ENCODE results near the gene CST6. TPM values are rescaled to one million over a fixed set of nuclear protein-coding genes. Genes with fewer than 3 reads are reported as not detected.
A peak's percentile ranks its signal among the peaks of the same experiment; 100 is the strongest.

The CST6 gene
- total RNA-seq, 1 donor from 2014 or later, result 11.0 TPM

DNA sequence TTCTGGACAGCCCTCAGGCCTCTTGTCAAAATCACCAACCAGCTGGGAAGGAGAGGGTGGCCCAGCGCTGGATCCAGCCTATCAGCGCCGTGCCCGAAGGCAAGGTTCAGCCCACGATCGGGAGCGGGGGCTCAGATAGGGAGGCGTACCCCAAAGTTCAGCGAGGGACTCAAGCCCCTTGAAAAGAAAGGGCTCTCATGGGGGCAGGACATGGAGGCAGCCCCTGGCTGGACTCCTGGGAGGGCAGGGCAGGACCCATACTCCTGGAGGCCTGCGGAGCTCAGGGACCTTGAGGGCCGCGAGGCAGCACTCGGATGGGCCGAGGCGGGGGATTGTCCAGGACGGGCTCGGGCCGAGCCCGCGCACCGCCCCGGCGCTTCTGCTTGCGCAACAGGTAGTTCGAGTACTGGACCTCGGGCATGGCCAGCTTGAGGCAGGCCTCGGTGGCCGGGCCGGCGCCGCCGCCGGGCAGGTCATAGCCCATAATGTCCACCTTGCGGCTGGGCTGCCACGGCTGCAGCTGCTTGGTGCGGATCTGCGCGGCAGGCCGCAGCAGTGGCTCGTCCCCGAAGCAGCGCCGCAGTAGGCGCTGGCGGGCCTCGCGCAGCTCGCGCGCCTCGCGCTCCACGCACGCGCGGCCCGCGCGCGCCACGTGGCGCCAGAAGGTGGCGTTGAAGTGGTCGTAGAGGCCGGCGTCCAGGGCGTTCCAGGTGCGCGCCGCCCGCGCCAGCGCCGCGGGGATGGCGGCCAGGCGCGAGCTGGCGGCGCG is 30.6 kb downstream of the CST6 start:
- Histone ChIP-seq H3K4me1 (no peaks in the 10 kb centered on the region), H3K4me3 (no peak overlapping the region), H3K27me3 (ENCODE audit: low read depth) (peaks cover 4% of the 10 kb centered on the region), H3K36me3 (no peaks in the 10 kb centered on the region), H3K9me3 (no peaks in the 10 kb centered on the region), H3K27ac (no peak overlapping the region)
- intact Hi-C loops (cut with DNase I), result no loop called here
- no peak for DNase-seq
- no peak for ATAC-seq
- TF ChIP-seq, protein P1, sequence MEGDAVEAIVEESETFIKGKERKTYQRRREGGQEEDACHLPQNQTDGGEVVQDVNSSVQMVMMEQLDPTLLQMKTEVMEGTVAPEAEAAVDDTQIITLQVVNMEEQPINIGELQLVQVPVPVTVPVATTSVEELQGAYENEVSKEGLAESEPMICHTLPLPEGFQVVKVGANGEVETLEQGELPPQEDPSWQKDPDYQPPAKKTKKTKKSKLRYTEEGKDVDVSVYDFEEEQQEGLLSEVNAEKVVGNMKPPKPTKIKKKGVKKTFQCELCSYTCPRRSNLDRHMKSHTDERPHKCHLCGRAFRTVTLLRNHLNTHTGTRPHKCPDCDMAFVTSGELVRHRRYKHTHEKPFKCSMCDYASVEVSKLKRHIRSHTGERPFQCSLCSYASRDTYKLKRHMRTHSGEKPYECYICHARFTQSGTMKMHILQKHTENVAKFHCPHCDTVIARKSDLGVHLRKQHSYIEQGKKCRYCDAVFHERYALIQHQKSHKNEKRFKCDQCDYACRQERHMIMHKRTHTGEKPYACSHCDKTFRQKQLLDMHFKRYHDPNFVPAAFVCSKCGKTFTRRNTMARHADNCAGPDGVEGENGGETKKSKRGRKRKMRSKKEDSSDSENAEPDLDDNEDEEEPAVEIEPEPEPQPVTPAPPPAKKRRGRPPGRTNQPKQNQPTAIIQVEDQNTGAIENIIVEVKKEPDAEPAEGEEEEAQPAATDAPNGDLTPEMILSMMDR (IDR thresholded peaks at IDR 0.05), result no peak

DNA sequence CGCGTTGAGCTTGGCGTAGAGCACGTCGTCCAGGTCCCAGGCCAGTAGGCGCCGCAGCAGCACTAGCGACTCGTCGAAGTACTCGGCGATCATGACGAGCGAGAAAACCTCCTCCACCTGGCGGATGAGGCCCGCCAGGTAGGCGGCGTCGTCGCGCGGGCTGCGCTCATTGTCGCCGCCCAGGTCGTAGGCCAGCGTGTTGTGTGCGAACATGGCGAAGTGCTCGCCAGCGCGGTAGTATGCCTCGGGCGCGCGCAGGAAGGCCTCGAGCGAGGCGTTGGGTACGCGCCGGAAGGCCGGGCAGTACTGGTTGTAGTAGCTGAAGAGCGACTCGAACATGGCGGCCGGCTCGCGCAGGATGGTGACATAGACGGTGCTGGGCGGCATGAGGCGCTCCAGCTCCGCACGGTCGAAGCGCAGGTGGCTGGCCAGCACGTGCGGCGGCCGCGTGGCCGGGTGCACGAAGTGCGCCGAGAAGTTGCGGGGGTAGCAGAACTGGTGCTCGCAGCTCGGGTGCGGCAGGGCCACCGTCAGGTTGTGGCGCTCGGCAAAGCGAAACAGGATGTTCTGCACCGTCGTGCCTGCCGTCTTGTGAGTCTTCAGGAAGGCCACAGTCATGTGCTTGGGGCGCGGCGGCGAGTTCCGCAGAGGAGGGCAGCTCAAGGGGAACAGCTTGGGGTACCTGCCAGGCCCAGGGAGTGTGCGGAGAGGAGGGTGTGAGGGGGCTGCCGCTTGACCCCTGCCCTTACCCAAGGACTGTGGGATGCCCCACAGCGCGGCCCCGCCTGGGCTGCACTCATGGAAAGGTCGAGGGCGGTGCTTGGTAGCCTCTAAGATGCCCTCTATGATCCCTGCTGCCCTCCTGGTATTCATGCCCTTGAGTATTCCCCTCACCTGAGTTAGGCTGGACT is 31.4 kb downstream of the CST6 start:
- no peak for ATAC-seq
- intact Hi-C loops (cut with DNase I), result no loop called here
- Histone ChIP-seq H3K27me3 (ENCODE audit: low read depth) (peaks cover 11% of the 10 kb centered on the region), H3K9me3 (no peaks in the 10 kb centered on the region), H3K27ac (no peak overlapping the region), H3K4me1 (no peaks in the 10 kb centered on the region), H3K4me3 (no peak overlapping the region), H3K36me3 (no peaks in the 10 kb centered on the region)
- DNase-seq, result no peak
- TF ChIP-seq, protein P1 (IDR thresholded peaks at IDR 0.05), result no peak

DNA sequence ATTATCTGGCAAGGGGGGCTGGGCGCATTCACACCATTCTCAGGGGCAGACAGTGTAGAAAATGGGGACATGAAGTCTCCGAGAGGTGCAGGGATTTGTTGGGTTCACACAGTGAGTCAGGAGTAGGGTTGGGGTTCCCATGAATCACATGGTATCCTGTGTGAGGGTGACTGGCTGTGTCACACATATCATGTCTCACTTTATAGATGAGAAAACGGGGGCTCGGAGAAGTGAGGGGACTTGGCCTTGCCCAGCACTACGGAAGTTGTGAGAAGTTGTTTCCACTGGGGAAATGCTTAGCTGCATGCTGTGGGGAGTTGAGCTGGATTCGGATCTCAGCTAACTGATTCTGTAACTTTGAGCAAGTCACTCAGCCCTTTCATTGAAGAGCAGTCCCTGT is 32.9 kb downstream of the CST6 start:
- H3K36me3 ChIP-seq, result no peaks in the 10 kb centered on the region
- no peak overlapping the region for H3K4me3 ChIP-seq
- no peak overlapping the region for H3K27ac ChIP-seq
- intact Hi-C loops (cut with DNase I), result no loop called here
- ATAC-seq (no peak), DNase-seq (no peak)
- H3K4me1 ChIP-seq, result no peaks in the 10 kb centered on the region
- TF ChIP-seq, protein P1 (IDR thresholded peaks at IDR 0.05), result no peak
- H3K9me3 ChIP-seq, result no peaks in the 10 kb centered on the region
- peaks cover 26% of the 10 kb centered on the region for H3K27me3 ChIP-seq (ENCODE audit: low read depth)

DNA sequence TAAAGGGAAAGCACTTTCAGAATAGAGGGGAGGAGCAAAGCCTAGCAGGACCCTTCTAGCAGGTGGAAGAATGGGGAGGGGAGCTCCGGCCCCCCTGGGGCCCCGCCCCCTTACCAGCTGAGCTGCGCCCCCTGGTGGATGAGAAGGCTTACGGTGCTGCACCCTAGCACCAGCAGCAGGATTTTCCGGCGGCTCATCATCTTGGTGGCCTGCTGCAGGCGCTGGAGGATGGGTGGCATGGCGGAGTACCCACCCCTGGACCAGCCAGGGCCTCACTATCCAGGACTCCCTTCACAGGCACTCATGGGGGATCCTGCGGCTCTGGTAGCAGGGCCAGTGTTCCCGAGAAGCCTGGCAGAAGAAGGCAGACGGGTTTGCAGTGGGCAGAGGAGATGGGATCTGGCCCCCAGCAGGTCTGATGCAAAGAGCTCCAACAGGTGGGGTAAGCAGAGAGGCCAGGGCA is 33.4 kb downstream of the CST6 start:
- H3K27ac ChIP-seq, result no peak overlapping the region
- no peaks in the 10 kb centered on the region for H3K9me3 ChIP-seq
- no peak overlapping the region for H3K4me3 ChIP-seq
- DNase-seq (peak; percentile 81), ATAC-seq (peak; percentile 84 to 87)
- no peaks in the 10 kb centered on the region for H3K36me3 ChIP-seq
- no peaks in the 10 kb centered on the region for H3K4me1 ChIP-seq
- peaks cover 28% of the 10 kb centered on the region for H3K27me3 ChIP-seq (ENCODE audit: low read depth)
- intact Hi-C loops (cut with DNase I), result no loop called here
- TF ChIP-seq, protein P1 (IDR thresholded peaks at IDR 0.05), result peak; percentile 97

DNA sequence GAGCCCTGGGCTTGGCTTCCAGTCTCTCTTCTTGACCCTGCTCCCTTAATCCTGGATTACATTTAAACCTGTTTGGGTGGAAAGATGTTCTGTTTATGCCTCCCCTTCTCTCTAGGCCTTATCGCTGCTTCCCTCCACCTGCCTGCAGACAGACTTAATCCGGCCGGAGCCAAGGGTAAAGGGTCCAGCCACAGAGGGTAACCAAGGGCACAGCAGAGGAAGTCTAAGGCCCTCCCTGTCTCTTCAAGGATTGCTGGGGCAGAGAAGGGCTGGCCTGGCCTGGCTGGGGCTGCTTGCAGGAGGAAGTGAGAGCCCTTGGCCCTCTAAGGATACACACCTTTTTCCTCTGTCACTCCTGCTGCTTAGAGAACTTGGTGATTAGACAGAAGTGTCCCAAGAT is 35.1 kb downstream of the CST6 start:
- no peak overlapping the region for H3K4me3 ChIP-seq
- H3K27me3 ChIP-seq (ENCODE audit: low read depth), result peaks cover 28% of the 10 kb centered on the region

More for the DNA sequence above, 35.1 kb downstream of the CST6 start:
- Histone ChIP-seq H3K27ac (no peak overlapping the region), H3K4me1 (peaks cover 6% of the 10 kb centered on the region), H3K9me3 (no peaks in the 10 kb centered on the region), H3K36me3 (no peaks in the 10 kb centered on the region)
- intact Hi-C loops (cut with DNase I), result no loop called here
- ATAC-seq (no peak), DNase-seq (no peak)
- TF ChIP-seq, protein P1 (IDR thresholded peaks at IDR 0.05), result no peak

All from lower lobe of right lung (tissue), 2 donors.